Measurements from ENCODE around the gene SKIDA1.

DNA sequence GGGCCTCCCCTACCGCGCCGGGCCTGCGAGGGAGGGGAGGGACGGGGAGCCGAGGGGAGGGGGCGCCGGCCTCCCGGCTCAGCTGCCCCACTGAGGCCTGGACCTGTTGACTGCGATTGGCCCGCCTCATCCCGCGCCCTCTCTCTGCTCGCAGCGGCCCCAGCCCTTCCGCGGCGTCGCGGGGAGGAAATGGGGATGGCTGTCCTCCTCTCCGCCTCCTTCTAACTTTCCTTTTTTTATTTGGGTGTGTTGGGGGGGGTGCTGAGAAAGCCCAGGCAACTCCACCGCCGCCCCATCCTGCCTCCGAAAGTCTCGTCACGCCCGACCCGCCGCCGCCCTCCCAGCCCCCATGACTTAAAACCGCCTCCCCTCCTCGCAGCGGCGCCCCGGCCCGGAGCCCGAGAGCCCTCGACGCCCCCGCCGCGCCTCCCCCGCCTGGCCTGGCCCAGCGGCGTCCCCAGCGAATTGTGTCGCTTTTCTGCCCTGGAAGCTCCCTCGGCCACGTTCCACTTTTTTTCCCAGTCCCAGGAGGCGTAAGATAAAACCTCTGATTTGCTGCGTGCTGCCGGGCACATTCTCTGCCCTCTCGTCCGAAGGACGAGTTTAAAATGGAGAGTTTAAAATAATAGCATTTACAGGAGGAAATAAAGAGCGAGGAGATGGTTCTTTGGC is 842 bp upstream of the SKIDA1 start:
- TF ChIP-seq CTCF (IDR thresholded peaks at IDR 0.05; ENCODE audit: low read depth, low read length, poor library complexity, severe bottlenecking) (no peak), EZH2phosphoT487 (IDR thresholded peaks at IDR 0.05; ENCODE audit: borderline replicate concordance, low read length) (no peak)
